HG02642 (cell line): Measurements from ENCODE around the gene CACNA1C.

ENCODE experiments used
- ATAC-seq: cut with Tn5 transposase; IDR thresholded peaks from one replicate; pipeline ENCODE4 v1.9.1; 2021; ENCODE audit warnings: mild to moderate bottlenecking; ENCODE audit not compliant: unreplicated experiment, poor library complexity

Gene CACNA1C

GRCh38 chr12:2455410-2455809 lies 402.6 kb downstream of the CACNA1C start:
- ATAC-seq, result no peak

DNA sequence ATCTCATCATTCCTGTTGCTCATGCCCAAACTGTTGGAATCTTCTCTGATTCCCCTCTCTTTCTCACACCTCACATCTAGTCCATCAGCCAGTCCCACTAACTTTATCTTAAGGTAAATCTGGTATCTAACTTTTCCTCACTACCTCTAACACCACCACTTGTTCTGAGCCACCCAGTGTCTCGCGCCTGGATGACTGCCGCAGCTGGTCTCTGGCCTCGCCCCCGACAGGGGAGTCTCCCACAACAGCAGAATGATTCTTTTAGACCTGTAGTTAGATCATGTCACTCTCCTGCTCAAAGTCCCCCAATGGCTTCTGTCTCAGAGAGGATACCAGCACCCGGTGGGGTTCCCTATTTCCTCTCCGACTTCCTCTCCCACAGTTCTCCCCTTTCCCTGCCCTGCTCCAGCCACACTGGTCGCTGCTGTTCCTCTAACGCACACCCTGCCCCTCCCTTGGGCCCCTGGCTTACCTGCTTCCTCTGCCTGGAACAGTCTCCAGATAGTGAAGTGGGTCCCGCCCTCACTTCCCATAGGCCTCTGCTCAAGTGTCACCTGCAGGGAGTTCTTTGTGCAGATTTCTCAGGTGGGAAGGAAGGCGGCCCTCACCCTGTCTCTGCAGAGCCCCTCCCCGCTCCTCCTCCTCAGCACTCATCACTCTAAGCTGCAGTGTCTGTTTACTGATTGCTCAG lies 403.5 kb downstream of the CACNA1C start:
- no peak for ATAC-seq

- ATAC-seq, result no peak
Measured at GRCh38 chr12:2456813-2457186, 404.0 kb downstream of the CACNA1C start.

DNA sequence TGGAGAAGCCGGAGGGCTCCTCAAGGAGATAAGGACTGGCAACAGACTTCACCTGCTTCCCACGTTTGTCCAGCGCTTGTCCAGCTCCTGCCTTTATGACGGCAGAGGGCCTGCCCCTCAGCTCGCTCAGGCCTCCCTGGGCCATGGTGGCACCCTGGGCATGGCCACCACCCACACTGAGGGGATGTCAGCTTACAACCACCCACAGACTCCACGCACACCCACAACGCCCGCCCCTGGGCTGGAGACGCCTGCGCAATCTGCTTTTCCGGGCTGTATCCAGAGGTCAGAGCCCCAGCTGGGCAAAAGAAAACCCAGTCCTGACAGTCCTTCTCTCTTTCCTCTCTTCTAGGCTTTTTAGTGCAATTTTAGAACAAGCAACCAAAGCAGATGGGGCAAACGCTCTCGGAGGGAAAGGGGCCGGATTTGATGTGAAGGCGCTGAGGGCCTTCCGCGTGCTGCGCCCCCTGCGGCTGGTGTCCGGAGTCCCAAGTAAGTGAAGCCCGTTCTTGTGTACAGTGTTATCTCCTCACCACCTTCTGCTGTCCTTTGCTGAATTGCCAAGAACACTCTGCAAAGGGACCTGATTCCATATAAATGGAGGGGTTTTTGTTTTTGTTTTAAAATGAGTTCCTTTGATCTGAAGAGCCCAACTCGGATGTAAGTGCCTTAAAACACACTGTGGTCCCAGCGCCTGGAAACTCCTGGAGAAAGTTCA lies 404.6 kb downstream of the CACNA1C start:
- ATAC-seq, result no peak

DNA sequence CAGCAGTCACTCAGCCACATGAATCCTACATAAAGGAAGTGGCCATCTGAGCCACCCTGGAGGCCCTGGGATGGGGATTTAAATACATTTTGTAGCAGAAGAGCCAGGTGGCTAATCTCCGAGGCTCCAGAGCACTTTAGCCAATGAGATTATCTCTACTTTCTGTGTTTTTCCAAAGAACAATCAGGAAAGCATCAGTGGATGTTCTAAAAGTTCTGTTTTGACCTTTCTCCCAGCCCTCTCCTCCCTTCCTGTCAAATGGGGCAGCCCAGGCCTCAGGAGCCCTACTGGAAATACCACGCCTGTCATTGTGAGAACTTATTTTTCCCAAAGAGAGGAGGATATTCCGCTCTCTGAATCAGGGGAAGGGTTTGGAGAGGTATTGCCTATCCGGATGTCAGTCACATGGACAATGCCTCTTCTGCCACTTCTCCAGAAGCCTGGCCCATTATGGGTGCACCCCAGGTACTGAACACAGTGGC lies 405.2 kb downstream of the CACNA1C start:
- ATAC-seq, result no peak

- ATAC-seq, result no peak
Measured at GRCh38 chr12:2460051-2460670, 407.4 kb downstream of the CACNA1C start.

- no peak for ATAC-seq
Measured at GRCh38 chr12:2461046-2461445, 408.3 kb downstream of the CACNA1C start.

- ATAC-seq, result no peak
Measured at GRCh38 chr12:2461645-2462044, 408.9 kb downstream of the CACNA1C start.

DNA sequence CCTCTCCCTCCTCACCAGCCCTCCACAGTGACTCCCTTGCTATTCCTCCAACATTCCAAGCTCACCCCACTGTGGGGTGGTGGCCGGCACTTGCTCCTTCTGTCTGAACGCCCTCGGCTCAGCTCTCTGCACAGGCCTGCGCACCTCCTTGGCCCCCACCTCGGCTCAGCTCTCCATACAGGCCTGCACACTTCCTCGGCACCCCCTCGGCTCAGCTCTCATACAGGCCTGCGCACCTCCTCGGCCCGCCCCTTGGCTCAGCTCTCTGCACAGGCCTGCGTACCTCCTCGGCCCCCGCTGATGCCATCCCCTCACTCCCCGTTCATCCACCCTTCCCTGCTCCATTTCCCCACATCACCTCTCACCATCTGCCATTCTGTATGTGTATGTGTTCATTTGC lies 409.3 kb downstream of the CACNA1C start:
- ATAC-seq, result no peak

DNA sequence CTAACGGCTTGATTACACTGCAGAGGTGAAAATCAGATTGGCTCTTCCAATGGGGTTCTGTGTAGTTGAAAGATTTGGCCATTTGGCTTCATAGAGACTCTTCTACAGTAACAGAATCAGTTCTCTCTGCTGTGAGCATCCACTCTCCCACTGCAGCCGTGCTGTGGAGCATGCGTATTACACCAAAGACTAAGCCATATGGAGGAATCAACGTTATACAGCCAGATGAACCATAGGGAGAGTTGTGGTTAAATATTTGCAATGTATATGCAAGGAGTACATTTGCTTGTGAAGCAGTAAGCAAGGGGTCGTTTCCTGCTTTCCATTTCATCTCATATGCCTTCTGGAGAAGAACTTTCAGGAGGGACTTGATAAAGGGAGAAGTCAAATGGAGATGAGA lies 410.9 kb downstream of the CACNA1C start:
- ATAC-seq, result no peak

- ATAC-seq, result no peak
Measured at GRCh38 chr12:2465681-2466080, 412.9 kb downstream of the CACNA1C start.

- no peak for ATAC-seq
Measured at GRCh38 chr12:2466211-2466610, 413.4 kb downstream of the CACNA1C start.

DNA sequence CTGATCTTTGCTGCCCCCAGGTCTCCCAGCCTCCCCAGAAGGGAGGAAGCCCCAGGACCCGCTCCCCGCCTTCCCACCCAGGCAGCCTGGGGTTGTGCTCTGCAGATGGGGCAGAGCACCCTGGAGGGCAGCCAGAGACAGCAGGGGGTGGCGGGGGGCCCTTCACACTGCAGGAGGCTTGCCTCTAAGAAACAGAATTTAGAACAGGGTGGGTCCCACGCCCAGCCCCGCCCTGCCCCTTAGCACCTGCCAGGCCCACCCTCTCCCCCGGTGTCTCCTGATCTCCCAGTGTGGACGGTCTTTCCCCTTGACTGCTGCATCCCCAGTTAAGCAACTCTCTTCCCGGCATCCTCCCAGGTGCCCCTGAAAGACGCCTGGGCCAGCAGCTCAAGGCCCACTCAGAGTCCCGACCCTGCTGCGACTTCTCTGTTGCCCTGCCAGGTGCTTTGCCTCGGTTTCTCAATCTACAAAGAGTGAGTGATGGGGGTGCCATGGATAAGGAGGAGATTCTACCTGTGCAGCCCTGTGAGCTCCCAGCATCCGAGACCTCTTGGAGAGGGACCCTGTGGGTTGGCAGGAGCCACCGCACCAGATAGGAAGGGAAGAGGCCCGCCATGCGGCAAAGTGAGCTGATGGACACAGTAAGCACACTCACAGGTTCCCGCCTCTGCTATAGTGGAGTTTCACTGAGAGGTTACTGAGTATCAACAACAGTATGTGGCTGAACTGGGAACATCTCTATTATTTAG lies 414.8 kb downstream of the CACNA1C start:
- no peak for ATAC-seq

DNA sequence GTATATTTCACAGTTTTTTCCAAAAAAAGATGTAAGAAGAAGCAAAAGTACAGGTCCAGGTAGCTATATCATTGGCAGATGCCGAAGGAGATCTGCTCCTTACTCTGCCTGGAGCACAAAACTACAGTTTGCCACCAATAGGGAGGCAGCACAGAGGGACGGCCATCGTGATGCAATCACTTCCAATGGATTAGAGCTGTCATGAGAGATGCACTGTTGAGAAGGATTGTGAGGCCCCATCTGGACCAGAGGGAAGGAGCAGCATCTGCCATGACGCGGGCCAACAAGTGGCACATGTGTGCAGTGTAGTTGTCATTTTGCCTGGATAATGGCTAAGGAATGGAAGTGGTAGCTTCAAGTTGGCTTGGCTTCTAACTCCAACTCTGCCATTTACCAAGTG lies 423.2 kb downstream of the CACNA1C start:
- no peak for ATAC-seq

- ATAC-seq, result no peak
Measured at GRCh38 chr12:2477009-2477766, 424.4 kb downstream of the CACNA1C start.

DNA sequence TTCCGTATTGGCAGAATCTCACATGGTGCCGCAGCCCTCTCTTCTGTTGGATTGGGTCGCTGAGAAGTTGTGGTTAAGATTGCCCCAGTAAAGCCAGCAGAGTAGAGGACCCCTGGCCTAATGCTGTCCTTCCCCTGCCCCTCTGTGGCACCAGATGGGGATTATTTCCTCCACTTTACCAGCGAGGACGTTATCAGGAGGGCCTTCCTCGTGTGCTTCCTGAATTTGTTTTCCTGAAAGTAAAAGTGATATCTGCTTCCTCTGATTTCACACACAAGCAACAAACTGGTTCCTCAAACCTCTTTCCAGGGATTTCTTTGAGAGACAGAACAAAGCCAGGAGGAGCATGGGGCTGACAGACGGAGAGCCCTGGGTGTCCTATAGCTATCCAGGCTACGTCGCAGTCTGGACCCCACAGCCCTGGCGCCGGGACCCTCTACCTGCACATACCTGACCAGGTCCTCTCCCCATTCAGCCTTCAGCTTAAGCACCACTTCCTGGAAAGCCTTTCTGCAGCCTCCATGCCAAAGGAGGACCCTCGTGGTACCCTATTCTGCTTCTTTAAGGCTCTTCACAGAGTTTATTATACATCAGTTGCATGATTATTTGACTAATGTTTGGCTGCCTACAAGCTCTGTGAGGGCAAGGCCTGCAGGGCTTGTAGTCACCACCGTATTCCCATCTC lies 427.2 kb downstream of the CACNA1C start:
- no peak for ATAC-seq

DNA sequence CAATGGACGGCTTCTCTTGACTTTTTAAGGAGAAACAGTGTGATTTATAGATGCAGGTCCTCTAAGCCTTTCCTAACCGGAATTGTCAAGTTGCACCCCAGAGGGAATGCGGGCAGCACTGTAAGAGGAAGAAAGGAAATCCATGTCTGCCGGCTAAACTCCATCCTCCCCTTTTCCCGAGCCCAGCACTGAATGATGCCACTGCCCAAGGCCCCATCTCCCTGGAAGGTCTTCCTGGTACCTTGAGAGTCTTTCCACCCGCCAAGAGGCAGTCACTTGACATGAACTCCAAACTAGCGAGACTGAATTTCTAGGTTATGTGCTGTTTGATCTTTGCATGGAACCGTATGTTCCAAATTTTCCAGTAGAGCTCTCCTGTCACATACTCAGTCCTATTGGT lies 428.6 kb downstream of the CACNA1C start:
- ATAC-seq, result no peak

DNA sequence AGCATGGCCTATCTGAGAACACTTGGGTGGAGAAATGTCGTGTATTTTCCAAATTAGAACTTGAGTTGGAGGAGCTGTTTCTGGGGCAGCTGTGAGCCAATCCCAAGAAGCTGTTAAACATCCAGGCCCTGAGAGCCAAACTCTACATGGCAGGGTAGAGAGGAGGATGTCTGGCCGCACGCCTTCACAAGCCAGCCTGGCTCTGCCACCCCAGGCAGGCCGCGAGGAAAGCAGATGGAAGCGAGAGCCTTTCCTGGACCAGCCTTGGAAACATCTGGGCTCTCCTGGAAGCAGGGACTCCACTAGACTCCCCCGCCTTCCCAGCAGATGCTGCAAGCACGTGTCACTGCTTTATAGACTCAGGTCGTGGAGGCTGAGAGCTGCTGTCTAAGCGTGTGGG lies 429.2 kb downstream of the CACNA1C start:
- ATAC-seq, result no peak

DNA sequence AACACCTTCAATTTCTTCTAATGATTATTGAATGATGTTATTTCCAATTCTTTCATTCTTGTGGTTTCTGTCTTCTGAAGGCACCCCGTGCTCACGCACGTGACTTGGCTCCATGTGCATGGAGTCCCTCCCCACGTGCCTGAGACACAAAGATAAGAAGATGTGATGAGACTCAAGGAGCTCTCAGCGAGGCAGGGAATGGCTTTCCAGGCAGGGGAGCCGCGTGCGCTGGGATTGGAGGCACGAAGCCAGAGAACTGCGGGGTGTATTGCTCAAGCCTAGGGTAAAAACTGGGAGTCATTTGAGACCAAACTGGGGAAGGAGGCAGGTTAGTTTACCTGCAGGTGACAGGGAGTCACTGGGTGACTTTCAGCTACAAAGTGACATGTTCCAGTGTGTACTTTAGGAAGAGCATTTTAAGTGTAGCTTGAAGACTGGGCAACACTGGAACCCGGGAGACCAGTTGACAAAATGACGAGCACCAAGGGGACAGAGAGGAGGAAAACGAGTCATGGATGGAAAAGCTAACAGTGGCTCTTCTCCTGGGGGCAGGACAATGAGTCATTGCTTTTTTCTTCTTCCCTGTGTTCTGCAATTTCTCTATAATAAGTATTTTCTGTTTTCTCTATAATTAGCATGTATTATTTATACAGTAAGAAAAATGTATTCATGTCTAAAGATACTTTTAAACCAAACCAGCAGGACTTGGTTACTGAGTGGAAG lies 430.3 kb downstream of the CACNA1C start:
- no peak for ATAC-seq
